Osteoblast (primary cell): ENCODE results near the gene ANGPT4. TPM values are rescaled to one million over a fixed set of nuclear protein-coding genes. Genes with fewer than 3 reads are reported as not detected.

Source experiments
- DNase-seq: peaks from one replicate; pipeline ENCODE4 v3.0.0; 2011; ENCODE audit warnings: low spot score, mixed read lengths; ENCODE audit not compliant: insufficient read length; ENCODE audit errors: missing footprints
- H2AFZ ChIP-seq: 2 replicates; pipeline ENCODE4 v1.6.0; 2011; ENCODE audit warnings: mild to moderate bottlenecking, low read length
- H3K27ac ChIP-seq: 2 replicates; pipeline ENCODE4 v1.5.1; 2011; ENCODE audit warnings: mild to moderate bottlenecking, low read depth, low read length, moderate library complexity
- H3K27me3 ChIP-seq: 2 replicates; pipeline ENCODE4 v1.6.0; 2012; ENCODE audit warnings: mild to moderate bottlenecking, control low read depth, inconsistent platforms, low read length, moderate library complexity; ENCODE audit not compliant: insufficient read depth
- H3K36me3 ChIP-seq: 2 replicates; pipeline ENCODE4 v1.5.1; 2011; ENCODE audit warnings: mild to moderate bottlenecking, low read length, control low read depth, moderate library complexity; ENCODE audit not compliant: insufficient read depth
- H3K4me1 ChIP-seq: 2 replicates; pipeline ENCODE4 v1.5.1; 2011; ENCODE audit warnings: mild to moderate bottlenecking, low read length, control low read depth, moderate library complexity; ENCODE audit not compliant: insufficient read depth
- H3K4me2 ChIP-seq: 2 replicates; pipeline ENCODE4 v1.6.0; 2011; ENCODE audit warnings: mild to moderate bottlenecking, low read length; ENCODE audit not compliant: insufficient read depth
- H3K4me3 ChIP-seq: fragments of 200-600 bp; sonication (generic); 3 replicates; pipeline ENCODE4 v1.5.1; 2012; ENCODE audit warnings: mild to moderate bottlenecking, low read length, inconsistent platforms; ENCODE audit not compliant: insufficient read depth
- H3K79me2 ChIP-seq: 2 replicates; pipeline ENCODE4 v1.6.0; 2012; ENCODE audit warnings: mild to moderate bottlenecking, low read length, control low read depth, inconsistent platforms; ENCODE audit not compliant: insufficient read depth
- H3K9me3 ChIP-seq: 2 replicates; pipeline ENCODE4 v1.5.1; 2011; ENCODE audit warnings: low read depth, low read length, control low read depth
- H4K20me1 ChIP-seq: 2 replicates; pipeline ENCODE4 v1.6.0; 2012; ENCODE audit warnings: mild to moderate bottlenecking, low read length, control low read depth; ENCODE audit not compliant: insufficient read depth
- total RNA-seq: library from RNA; depleted of rRNA; stranded (reverse); fragments of >200 nt; gene quantifications from 2 replicates; pipeline ENCODE4 v1.2.3, GENCODE V29; 2012
- TF ChIP-seq, protein P1 (sequence below): IDR thresholded peaks from 2 replicates; pipeline ENCODE4 v1.5.1; 2011; ENCODE audit warnings: mild to moderate bottlenecking, low read depth, low read length, moderate library complexity; ENCODE audit errors: extremely low read depth

ANGPT4 gene
- total RNA-seq, 1 donor = under 0.01 TPM

DNA sequence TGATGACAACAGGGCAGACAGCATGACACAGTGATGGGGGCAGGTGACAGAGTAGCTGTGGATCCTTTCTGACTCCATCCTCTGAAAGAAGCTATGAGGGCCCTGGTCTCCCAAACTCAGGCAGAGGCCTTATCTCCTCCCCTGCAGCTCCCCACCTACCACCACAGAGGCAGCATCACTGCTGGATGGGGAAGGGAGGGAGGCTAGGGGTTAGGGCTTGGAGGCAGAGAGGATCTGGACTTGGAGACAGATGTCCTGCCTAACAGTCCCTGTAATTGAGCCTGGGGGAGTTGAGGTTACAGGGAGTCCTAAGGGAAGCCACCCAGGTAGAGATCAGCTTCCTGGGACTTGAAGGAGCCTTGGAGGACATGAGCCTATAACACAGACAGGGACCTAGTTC is 44.7 kb downstream of the ANGPT4 start:
- H3K9me3 ChIP-seq = no peaks in the 10 kb centered on the region
- no peaks in the 10 kb centered on the region for H4K20me1 ChIP-seq
- H3K27me3 ChIP-seq = peaks cover 1% of the 10 kb centered on the region
- TF ChIP-seq, protein P1, sequence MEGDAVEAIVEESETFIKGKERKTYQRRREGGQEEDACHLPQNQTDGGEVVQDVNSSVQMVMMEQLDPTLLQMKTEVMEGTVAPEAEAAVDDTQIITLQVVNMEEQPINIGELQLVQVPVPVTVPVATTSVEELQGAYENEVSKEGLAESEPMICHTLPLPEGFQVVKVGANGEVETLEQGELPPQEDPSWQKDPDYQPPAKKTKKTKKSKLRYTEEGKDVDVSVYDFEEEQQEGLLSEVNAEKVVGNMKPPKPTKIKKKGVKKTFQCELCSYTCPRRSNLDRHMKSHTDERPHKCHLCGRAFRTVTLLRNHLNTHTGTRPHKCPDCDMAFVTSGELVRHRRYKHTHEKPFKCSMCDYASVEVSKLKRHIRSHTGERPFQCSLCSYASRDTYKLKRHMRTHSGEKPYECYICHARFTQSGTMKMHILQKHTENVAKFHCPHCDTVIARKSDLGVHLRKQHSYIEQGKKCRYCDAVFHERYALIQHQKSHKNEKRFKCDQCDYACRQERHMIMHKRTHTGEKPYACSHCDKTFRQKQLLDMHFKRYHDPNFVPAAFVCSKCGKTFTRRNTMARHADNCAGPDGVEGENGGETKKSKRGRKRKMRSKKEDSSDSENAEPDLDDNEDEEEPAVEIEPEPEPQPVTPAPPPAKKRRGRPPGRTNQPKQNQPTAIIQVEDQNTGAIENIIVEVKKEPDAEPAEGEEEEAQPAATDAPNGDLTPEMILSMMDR = no peak
- H3K4me2 ChIP-seq = no peak overlapping the region
- H3K27ac ChIP-seq = no peak overlapping the region
- H3K4me1 ChIP-seq = no peaks in the 10 kb centered on the region
- no peaks in the 10 kb centered on the region for H3K36me3 ChIP-seq
- H2AFZ ChIP-seq = no peak overlapping the region
- no peak overlapping the region for H3K4me3 ChIP-seq
- DNase-seq = no peak
- no peaks in the 10 kb centered on the region for H3K79me2 ChIP-seq

DNA sequence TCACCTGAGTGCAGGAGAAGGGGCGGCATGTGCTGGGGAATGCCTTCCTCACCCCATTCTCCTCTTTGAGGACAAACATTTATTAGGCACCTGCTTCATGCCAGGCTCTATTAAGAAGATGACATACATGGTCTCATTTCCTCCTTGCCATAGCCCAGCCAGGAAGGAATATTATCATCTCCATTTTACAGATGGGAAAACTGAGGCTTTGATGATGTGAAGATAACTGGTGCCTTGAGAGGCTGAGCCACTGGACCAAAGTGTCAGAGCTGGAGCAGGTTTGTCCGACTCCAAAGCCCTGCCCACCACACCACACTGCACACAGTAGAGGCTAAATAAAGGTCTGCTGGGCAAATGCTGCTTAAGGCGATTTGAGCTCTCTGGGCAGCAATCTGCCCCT is 45.4 kb downstream of the ANGPT4 start:
- H4K20me1 ChIP-seq = no peaks in the 10 kb centered on the region
- H3K79me2 ChIP-seq = no peaks in the 10 kb centered on the region
- no peak overlapping the region for H3K27ac ChIP-seq
- H3K36me3 ChIP-seq = no peaks in the 10 kb centered on the region
- TF ChIP-seq, protein P1 = no peak
- no peaks in the 10 kb centered on the region for H3K4me1 ChIP-seq
- H3K4me3 ChIP-seq = no peak overlapping the region
- no peak overlapping the region for H2AFZ ChIP-seq
- H3K27me3 ChIP-seq = peaks cover 5% of the 10 kb centered on the region
- no peak for DNase-seq
- no peaks in the 10 kb centered on the region for H3K9me3 ChIP-seq
- no peak overlapping the region for H3K4me2 ChIP-seq

DNA sequence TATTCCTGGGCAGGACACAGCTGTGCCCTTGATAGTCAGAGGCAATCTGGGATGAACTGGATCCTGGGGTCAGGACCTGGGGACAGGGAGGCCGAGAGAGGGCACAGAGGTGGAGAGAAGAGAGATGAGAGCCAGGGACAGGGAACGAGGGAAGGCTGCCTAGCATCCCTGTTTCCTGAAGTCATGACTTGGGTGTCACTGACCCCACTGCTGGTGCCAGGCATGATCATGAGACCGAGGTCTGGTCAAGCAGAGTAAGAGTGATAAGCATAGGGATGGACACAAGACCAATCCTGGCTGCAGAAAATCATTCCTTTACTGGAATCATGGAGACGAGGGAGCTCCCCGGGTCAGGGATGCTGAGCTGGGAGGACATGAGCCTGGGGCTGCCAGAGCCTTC is 46.5 kb downstream of the ANGPT4 start:
- Histone ChIP-seq H3K4me2 (no peak overlapping the region), H3K27ac (no peak overlapping the region), H3K36me3 (no peaks in the 10 kb centered on the region), H3K9me3 (no peaks in the 10 kb centered on the region), H3K27me3 (peaks cover 5% of the 10 kb centered on the region), H4K20me1 (no peaks in the 10 kb centered on the region), H3K4me1 (no peaks in the 10 kb centered on the region), H3K4me3 (no peak overlapping the region), H3K79me2 (no peaks in the 10 kb centered on the region), H2AFZ (no peak overlapping the region)
- TF ChIP-seq, protein P1 = no peak
- DNase-seq = no peak

DNA sequence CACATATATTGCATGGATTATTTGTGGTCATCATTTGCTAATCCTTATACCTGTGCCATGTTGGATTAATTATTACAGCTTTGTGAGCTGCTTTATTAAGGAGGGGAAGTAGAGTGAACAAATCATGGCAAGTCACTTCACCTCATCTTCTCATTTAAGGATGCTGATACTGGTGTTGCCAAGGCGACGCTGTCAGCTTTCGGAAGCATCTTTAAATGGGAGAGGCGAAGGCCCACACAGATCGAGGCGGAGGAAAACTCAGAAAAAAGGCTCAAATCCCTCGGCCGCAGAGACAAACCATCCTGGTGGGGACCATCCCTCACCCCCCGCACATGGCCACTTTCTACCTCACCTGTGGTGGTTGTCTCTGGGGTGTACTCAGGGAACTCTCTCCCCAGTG is 47.9 kb downstream of the ANGPT4 start:
- Histone ChIP-seq H3K9me3 (no peaks in the 10 kb centered on the region), H3K27me3 (peaks cover 5% of the 10 kb centered on the region), H3K27ac (no peak overlapping the region), H3K36me3 (no peaks in the 10 kb centered on the region), H3K4me3 (no peak overlapping the region), H4K20me1 (no peaks in the 10 kb centered on the region), H3K4me1 (no peaks in the 10 kb centered on the region), H2AFZ (no peak overlapping the region), H3K4me2 (no peak overlapping the region), H3K79me2 (no peaks in the 10 kb centered on the region)
- TF ChIP-seq, protein P1 = no peak
- no peak for DNase-seq
